HCT116 (cell line): ENCODE data around the gene OR9Q1. TPM values are rescaled to one million over a fixed set of nuclear protein-coding genes. Genes with fewer than 3 reads are reported as not detected.

Experiments used
- ATAC-seq: fragments of 200-7000 bp; cut with Tn5 transposase; 2 replicates; pipeline ENCODE4 v1.9.1; 2020; ENCODE audit warnings: mild to moderate bottlenecking, moderate library complexity
- BruUV-seq: library from RNA; stranded (reverse); fragments of 400-500 nt; replicated peaks from 2 replicates; lab custom pipeline; 2021; lab: Mats Ljungman, UMichigan
- CTCF ChIA-PET: fragments of 300-600 bp; sonication (Branson Sonifier 250); formaldehyde crosslinking; loops from one replicate; lab custom pipeline; 2021; ENCODE audit warnings: antibody characterized with exemption; lab: Charles Lee
- POLR2A ChIA-PET: fragments of 300-600, 350-600 bp; sonication (Branson Sonifier 250); formaldehyde crosslinking; loops from one replicate; lab custom pipeline; 2021; ENCODE audit warnings: antibody characterized with exemption; lab: Charles Lee
- RAD21 ChIA-PET, 2 experiments: fragments of 300-600 bp; sonication (Branson Sonifier 250); formaldehyde crosslinking; loops; one replicate each; lab custom pipeline; 2023; ENCODE audit warnings: low total read pairs in 2 of 2; ENCODE audit not compliant: uncharacterized antibody in 2 of 2, unreplicated experiment in 2 of 2, low non-redundant PET in 1 of 2; lab: Charles Lee
- DNase-seq: peaks from one replicate; pipeline ENCODE4 v3.0.0-alpha.2; 2010; ENCODE audit warnings: low read depth, low spot score
- H2AFZ ChIP-seq: fragments of 200-600 bp; shearing (Covaris generic), sonication (generic); 2 replicates; pipeline ENCODE4 v1.6.1; 2017; ENCODE audit warnings: low read depth, mixed run types, mixed read lengths, antibody characterized with exemption, low read length; ENCODE audit not compliant: poor library complexity, severe bottlenecking
- H3K27ac ChIP-seq: 2 replicates; pipeline ENCODE4 v1.5.1; 2012; ENCODE audit warnings: low read depth, low read length
- H3K27me3 ChIP-seq: fragments of 200-600 bp; sonication (generic); 2 replicates; pipeline ENCODE4 v1.6.1; 2016; ENCODE audit warnings: mixed run types, low read length, mixed read lengths; ENCODE audit not compliant: insufficient read depth
- H3K36me3 ChIP-seq, 2 experiments: fragments of 200-500 bp in 1 of 2; fragments of 200-600 bp in 1 of 2; sonication (Bioruptor generic) in 1 of 2; sonication (generic) in 1 of 2; 2 replicates each; pipeline versions ENCODE4 v1.5.1 to v1.6.1; 2014 to 2016; ENCODE audit warnings: low read length in 2 of 2, inconsistent platforms in 1 of 2, mixed read lengths in 1 of 2, mixed run types in 1 of 2; ENCODE audit not compliant: insufficient read depth in 2 of 2, control insufficient read depth in 1 of 2
- H3K4me1 ChIP-seq, 2 experiments: fragments of 200-600 bp in 1 of 2; sonication (generic) in 1 of 2; 2 replicates each; pipeline versions ENCODE4 v1.5.1 to v1.6.1; 2012 to 2017; ENCODE audit warnings: low read length in 2 of 2, inconsistent platforms in 1 of 2, mild to moderate bottlenecking in 1 of 2, mixed read lengths in 1 of 2, mixed run types in 1 of 2, moderate library complexity in 1 of 2; ENCODE audit not compliant: insufficient read depth in 2 of 2, control insufficient read depth in 1 of 2
- H3K4me2 ChIP-seq: fragments of 200-600 bp; sonication (generic); 2 replicates; pipeline ENCODE4 v1.6.1; 2017; ENCODE audit warnings: mixed run types, low read length, mixed read lengths
- H3K4me3 ChIP-seq, 2 experiments: fragments of 200-600 bp in 1 of 2; sonication (generic) in 1 of 2; replicated peaks in 1 of 2; 2 replicates each; pipeline ENCODE4 v1.5.1; 2011 to 2016; ENCODE audit warnings: low read length in 2 of 2, control low read depth in 1 of 2, low read depth in 1 of 2, mild to moderate bottlenecking in 1 of 2, mixed read lengths in 1 of 2, mixed run types in 1 of 2
- H3K79me2 ChIP-seq: fragments of 200-600 bp; sonication (generic); 2 replicates; pipeline ENCODE4 v1.6.1; 2017; ENCODE audit warnings: mild to moderate bottlenecking, mixed run types, low read length, moderate library complexity, mixed read lengths; ENCODE audit not compliant: insufficient read depth
- H3K9ac ChIP-seq: fragments of 200-600 bp; sonication (generic); 2 replicates; pipeline ENCODE4 v1.6.1; 2016; ENCODE audit warnings: low read length, mixed read lengths
- H3K9me2 ChIP-seq: fragments of 200-600 bp; sonication (generic), shearing (Covaris generic); 2 replicates; pipeline ENCODE4 v1.6.1; 2017; ENCODE audit warnings: mixed run types, mild to moderate bottlenecking, moderate library complexity; ENCODE audit not compliant: insufficient read depth
- H3K9me3 ChIP-seq, 2 experiments: fragments of 200-500 bp in 1 of 2; fragments of 200-600 bp in 1 of 2; sonication (Bioruptor generic) in 1 of 2; sonication (generic) in 1 of 2; 2 replicates each; pipeline ENCODE4 v1.6.1; 2014 to 2017; ENCODE audit warnings: low read length in 2 of 2, mixed read lengths in 2 of 2, inconsistent platforms in 1 of 2, low read depth in 1 of 2, mild to moderate bottlenecking in 1 of 2, mixed run types in 1 of 2, moderate library complexity in 1 of 2; ENCODE audit not compliant: control insufficient read depth in 1 of 2, insufficient read depth in 1 of 2
- H4K20me1 ChIP-seq: fragments of 200-600 bp; sonication (generic), shearing (Covaris generic); 2 replicates; pipeline ENCODE4 v1.6.1; 2017; ENCODE audit warnings: mixed run types, mild to moderate bottlenecking, moderate library complexity; ENCODE audit not compliant: insufficient read depth
- CBX3 ChIP-seq: IDR thresholded peaks from 2 replicates; pipeline ENCODE4 v1.6.1; 2012; ENCODE audit warnings: low read depth
- CEBPB ChIP-seq: IDR thresholded peaks from 2 replicates; pipeline ENCODE4 v1.6.1; 2012; ENCODE audit warnings: low read depth
- EGR1 ChIP-seq: IDR thresholded peaks from 2 replicates; pipeline ENCODE4 v1.6.1; 2012; ENCODE audit warnings: low read depth
- EZH2 ChIP-seq: fragments of 200-600 bp; sonication (generic); IDR thresholded peaks from 2 replicates; pipeline ENCODE4 v1.6.1; 2017; ENCODE audit warnings: antibody characterized with exemption, mixed run types
- EZH2phosphoT487 ChIP-seq: fragments of 200-600 bp; IDR thresholded peaks from 2 replicates; pipeline ENCODE4 v1.6.1; 2018; ENCODE audit warnings: antibody characterized with exemption, borderline replicate concordance
- FOSL1 ChIP-seq: IDR thresholded peaks from 2 replicates; pipeline ENCODE4 v1.6.1; 2012; ENCODE audit warnings: low read depth
- JUND ChIP-seq: IDR thresholded peaks from 2 replicates; pipeline ENCODE4 v1.6.1; 2012
- POLR2A ChIP-seq: IDR thresholded peaks from 2 replicates; pipeline ENCODE4 v1.7.0; 2011; ENCODE audit warnings: borderline replicate concordance; ENCODE audit not compliant: insufficient read depth, insufficient read length; ENCODE audit errors: extremely low read depth
- POLR2AphosphoS5 ChIP-seq: IDR thresholded peaks from 2 replicates; pipeline ENCODE4 v1.6.1; 2011; ENCODE audit warnings: mild to moderate bottlenecking, low read depth, low read length, moderate library complexity
- RAD21 ChIP-seq: IDR thresholded peaks from 2 replicates; pipeline ENCODE4 v1.6.1; 2012; ENCODE audit warnings: low read depth, mild to moderate bottlenecking
- SIN3A ChIP-seq: IDR thresholded peaks from 2 replicates; pipeline ENCODE4 v1.6.1; 2012; ENCODE audit warnings: low read depth
- SP1 ChIP-seq: IDR thresholded peaks from 2 replicates; pipeline ENCODE4 v1.6.1; 2012; ENCODE audit warnings: low read depth
- YY1 ChIP-seq: IDR thresholded peaks from 2 replicates; pipeline ENCODE4 v1.6.1; 2011; ENCODE audit warnings: low read length, low read depth, moderate library complexity, mild to moderate bottlenecking; ENCODE audit not compliant: insufficient replicate concordance; ENCODE audit errors: extremely low read depth
- ZNF274 ChIP-seq: fragments of 200-500 bp; sonication (Bioruptor generic); IDR thresholded peaks from 2 replicates; pipeline ENCODE4 v1.6.1; 2014; ENCODE audit warnings: mild to moderate bottlenecking, low read depth, low read length, inconsistent platforms
- intact Hi-C: fragments of 100-400 bp; cut with micrococcal nuclease; formaldehyde crosslinking; loops from 2 replicates; pipeline ENCODE4 v1.10.0; 2022
- total RNA-seq: library from RNA; stranded (reverse); gene quantifications from one replicate; pipeline ENCODE4 v1.2.1, GENCODE V29; 2021; ENCODE audit not compliant: unreplicated experiment
- TF ChIP-seq, protein P1 (sequence below): IDR thresholded peaks from 2 replicates; pipeline ENCODE4 v1.6.1; 2012
- TF ChIP-seq, protein P2 (sequence below): IDR thresholded peaks from 2 replicates; pipeline ENCODE4 v1.6.1; 2011; ENCODE audit warnings: mild to moderate bottlenecking, low read length, moderate library complexity; ENCODE audit not compliant: insufficient replicate concordance; ENCODE audit errors: extremely low read depth
- TF ChIP-seq, protein P3 (sequence below), 3 experiments: fragments of 200-600 bp in 1 of 3; sonication (generic) in 1 of 3; IDR thresholded peaks in 2 of 3; conservative IDR thresholded peaks in 1 of 3; 2 replicates each; pipeline ENCODE4 v1.5.1; 2012 to 2017; ENCODE audit warnings: low read depth in 2 of 3, low read length in 2 of 3, antibody characterized with exemption in 1 of 3, borderline replicate concordance in 1 of 3, control low read depth in 1 of 3, mild to moderate bottlenecking in 1 of 3, mixed read lengths in 1 of 3, mixed run types in 1 of 3, moderate library complexity in 1 of 3; ENCODE audit not compliant: insufficient read depth in 1 of 3
- TF ChIP-seq, protein P4 (sequence below): IDR thresholded peaks from 2 replicates; pipeline ENCODE4 v1.6.1; 2012

Gene OR9Q1
- total RNA-seq, 1 experiment from 2014 or later = not detected

DNA sequence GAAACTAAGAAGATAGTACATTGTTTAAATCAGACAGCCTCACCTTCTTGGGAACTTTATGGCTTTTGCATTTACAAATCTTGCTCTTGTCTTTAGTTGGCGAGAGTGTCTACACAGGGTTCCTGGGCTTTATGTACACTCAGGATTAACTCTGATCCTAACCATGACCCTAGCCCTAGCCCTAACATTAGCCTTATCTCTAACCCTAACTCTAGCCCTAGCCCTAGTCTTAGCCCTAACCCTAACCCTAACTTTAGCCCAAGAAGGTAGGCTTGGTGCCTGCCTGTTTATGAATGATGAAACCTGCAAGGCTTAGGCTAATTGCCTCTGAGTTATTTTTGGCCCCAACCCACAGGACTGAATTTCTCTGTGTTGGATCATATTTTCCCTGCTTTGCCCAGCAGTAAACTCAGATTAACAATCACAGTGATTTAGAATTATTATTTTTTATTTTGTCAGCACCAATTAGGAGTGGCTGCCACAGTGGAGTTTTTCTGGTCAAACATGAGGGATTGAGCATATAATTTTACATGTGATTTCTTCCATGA is 44.1 kb upstream of the OR9Q1 start:
- ChIA-PET CTCF (no interaction called here), POLR2A (no interaction called here), RAD21 (no interaction called here)
- Histone ChIP-seq H3K27me3 (peaks cover 34% of the 10 kb centered on the region), H3K4me1 (no peaks in the 10 kb centered on the region), H2AFZ (no peak overlapping the region), H4K20me1 (no peaks in the 10 kb centered on the region; the same call in 1 of the 2 replicates), H3K4me3 (no peak overlapping the region), H3K79me2 (no peaks in the 10 kb centered on the region), H3K27ac (no peak overlapping the region), H3K36me3 (no peaks in the 10 kb centered on the region), H3K9ac (no peak overlapping the region), H3K9me2 (no peaks in the 10 kb centered on the region), H3K9me3 (no peaks in the 10 kb centered on the region), H3K4me2 (no peak overlapping the region)
- ATAC-seq (no peak), DNase-seq (no peak)
- intact Hi-C loops = no loop called here
- no TSS peak for BruUV-seq
- no peak for TF ChIP-seq EZH2phosphoT487

DNA sequence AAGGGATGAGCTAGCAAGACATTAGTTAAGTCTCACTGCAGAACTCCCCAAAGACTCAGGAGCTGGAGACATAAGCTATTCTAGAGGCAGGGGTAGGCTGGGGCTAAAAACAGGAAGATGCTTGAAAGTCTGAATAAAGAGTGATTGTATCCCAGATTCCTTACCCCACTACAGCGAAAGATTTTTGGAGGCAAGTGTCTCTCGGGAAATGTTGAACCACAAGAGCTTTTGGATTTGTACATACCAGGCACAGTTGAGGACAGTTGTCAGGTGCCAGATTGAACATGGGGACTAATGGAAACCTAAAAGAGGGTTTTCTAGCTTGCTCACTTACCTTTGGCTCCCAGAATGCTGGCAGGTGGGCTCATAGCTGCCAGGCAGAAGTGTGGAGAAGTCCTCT is 43.5 kb upstream of the OR9Q1 start:
- no peaks in the 10 kb centered on the region; the same call in 1 of the 2 replicates for H4K20me1 ChIP-seq
- H2AFZ ChIP-seq = no peak overlapping the region
- ATAC-seq = no peak
- BruUV-seq = no TSS peak
- no peaks in the 10 kb centered on the region for H3K36me3 ChIP-seq
- H3K4me1 ChIP-seq = no peaks in the 10 kb centered on the region
- H3K27ac ChIP-seq = no peak overlapping the region
- ChIA-PET POLR2A (no interaction called here), CTCF (no interaction called here), RAD21 (no interaction called here)
- H3K9me2 ChIP-seq = no peaks in the 10 kb centered on the region
- no peak overlapping the region for H3K9ac ChIP-seq
- H3K9me3 ChIP-seq = no peaks in the 10 kb centered on the region
- peaks cover 34% of the 10 kb centered on the region for H3K27me3 ChIP-seq
- H3K4me2 ChIP-seq = no peak overlapping the region
- intact Hi-C loops = no loop called here
- no peaks in the 10 kb centered on the region for H3K79me2 ChIP-seq
- H3K4me3 ChIP-seq = no peak overlapping the region
- no peak for DNase-seq
- TF ChIP-seq EZH2phosphoT487 (no peak), EZH2 (no peak), YY1 (no peak), CEBPB (no peak), SIN3A (no peak), JUND (no peak), POLR2AphosphoS5 (no peak), POLR2A (no peak), SP1 (no peak), EGR1 (no peak), FOSL1 (no peak), CBX3 (no peak), RAD21 (no peak), ZNF274 (no peak)
- TF ChIP-seq, protein P1, sequence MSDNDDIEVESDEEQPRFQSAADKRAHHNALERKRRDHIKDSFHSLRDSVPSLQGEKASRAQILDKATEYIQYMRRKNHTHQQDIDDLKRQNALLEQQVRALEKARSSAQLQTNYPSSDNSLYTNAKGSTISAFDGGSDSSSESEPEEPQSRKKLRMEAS = no peak
- TF ChIP-seq, protein P2, sequence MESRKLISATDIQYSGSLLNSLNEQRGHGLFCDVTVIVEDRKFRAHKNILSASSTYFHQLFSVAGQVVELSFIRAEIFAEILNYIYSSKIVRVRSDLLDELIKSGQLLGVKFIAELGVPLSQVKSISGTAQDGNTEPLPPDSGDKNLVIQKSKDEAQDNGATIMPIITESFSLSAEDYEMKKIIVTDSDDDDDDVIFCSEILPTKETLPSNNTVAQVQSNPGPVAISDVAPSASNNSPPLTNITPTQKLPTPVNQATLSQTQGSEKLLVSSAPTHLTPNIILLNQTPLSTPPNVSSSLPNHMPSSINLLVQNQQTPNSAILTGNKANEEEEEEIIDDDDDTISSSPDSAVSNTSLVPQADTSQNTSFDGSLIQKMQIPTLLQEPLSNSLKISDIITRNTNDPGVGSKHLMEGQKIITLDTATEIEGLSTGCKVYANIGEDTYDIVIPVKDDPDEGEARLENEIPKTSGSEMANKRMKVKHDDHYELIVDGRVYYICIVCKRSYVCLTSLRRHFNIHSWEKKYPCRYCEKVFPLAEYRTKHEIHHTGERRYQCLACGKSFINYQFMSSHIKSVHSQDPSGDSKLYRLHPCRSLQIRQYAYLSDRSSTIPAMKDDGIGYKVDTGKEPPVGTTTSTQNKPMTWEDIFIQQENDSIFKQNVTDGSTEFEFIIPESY = no peak
- TF ChIP-seq, protein P3, sequence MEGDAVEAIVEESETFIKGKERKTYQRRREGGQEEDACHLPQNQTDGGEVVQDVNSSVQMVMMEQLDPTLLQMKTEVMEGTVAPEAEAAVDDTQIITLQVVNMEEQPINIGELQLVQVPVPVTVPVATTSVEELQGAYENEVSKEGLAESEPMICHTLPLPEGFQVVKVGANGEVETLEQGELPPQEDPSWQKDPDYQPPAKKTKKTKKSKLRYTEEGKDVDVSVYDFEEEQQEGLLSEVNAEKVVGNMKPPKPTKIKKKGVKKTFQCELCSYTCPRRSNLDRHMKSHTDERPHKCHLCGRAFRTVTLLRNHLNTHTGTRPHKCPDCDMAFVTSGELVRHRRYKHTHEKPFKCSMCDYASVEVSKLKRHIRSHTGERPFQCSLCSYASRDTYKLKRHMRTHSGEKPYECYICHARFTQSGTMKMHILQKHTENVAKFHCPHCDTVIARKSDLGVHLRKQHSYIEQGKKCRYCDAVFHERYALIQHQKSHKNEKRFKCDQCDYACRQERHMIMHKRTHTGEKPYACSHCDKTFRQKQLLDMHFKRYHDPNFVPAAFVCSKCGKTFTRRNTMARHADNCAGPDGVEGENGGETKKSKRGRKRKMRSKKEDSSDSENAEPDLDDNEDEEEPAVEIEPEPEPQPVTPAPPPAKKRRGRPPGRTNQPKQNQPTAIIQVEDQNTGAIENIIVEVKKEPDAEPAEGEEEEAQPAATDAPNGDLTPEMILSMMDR (IDR thresholded peaks at IDR 0.05 in 2 of 3, conservative IDR thresholded peaks at IDR 0.05 in 1 of 3; ENCODE audit: borderline replicate concordance in 1 of 3, insufficient read depth in 1 of 3, low read depth in 2 of 3, low read length in 2 of 3) = no peak
- TF ChIP-seq, protein P4, sequence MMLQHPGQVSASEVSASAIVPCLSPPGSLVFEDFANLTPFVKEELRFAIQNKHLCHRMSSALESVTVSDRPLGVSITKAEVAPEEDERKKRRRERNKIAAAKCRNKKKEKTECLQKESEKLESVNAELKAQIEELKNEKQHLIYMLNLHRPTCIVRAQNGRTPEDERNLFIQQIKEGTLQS = no peak
